Stimulated activated CD8-positive, alpha-beta memory T cell treated with anti-CD3 and anti-CD28 coated beads, Interleukin-4, amount 100 ng/mL, for 48 hours (primary cell): ENCODE results near the gene BOD1L1.
A peak's percentile ranks its signal among the peaks of the same experiment; 100 is the strongest.

Experiments
- DNase-seq: peaks from one replicate; pipeline ENCODE4 v3.0.0-alpha.2; 2020

The BOD1L1 gene

DNA sequence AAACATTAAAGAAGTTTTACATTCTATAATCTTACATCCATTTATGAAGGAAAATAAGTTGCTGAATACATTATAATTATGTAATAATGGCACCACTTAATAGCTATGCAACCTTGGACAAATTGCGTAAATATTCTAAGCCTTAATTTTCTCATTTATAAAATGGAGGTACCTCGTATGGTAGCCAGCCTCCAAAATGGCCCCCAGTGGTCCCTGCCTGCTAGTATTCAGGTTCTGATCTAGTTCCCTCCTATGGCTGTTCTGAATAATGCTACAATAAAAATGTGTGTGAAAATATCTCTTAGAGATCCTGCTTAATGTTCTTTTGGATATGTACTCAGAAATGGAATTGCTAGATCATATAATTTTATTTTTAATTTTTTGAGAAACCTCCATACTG, 72.2 kb downstream of the BOD1L1 start:
- DNase-seq: no peak

- DNase-seq: no peak
Observed at GRCh38 chr4:13553081-13553480, 74.4 kb downstream of the BOD1L1 start.

GRCh38 chr4:13548984-13549546, 78.5 kb downstream of the BOD1L1 start:
- peak; percentile 96 for DNase-seq

DNA sequence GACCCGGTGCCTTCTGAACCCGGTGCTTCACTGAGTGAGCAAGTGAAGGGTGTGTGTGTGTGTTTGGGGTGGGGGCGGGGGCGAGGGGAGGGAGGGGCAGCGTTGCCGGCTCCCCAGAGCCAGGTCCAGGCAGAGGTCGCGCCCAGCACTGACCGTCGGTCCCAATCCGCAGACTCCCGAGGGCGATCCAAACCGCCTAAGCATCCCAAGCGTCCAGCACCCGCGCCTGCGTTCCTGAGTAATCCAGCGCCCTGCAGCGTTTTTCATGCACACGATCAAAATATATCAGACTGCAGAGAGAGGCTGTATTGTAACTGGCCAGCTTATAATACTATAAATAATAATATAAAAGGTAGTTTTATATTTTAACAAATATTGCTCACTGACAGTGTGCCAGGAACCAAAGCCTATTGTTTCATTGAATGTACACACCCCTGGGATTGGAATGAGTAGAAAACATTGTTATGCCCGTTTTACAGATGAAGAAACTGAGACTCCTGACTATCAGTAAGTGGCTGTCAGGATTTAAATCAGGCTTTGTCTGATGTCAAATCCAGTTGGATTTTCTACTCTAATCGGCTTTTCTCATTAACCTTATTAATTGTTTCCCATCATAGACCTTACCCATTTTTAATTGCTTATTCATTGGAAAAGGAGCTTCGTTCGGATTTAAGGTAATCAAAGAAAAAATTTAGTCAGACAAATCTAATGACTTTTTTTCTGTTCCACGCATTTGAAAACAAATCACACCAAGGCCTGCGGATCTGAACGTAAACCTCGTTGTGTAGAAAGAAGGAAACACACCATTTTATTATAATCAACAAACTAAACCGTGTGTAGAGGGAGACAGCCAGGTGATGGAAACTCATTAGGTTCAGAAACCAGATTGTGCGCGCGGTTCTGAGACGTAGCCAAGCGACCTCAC, 79.2 kb downstream of the BOD1L1 start:
- no peak for DNase-seq

DNA sequence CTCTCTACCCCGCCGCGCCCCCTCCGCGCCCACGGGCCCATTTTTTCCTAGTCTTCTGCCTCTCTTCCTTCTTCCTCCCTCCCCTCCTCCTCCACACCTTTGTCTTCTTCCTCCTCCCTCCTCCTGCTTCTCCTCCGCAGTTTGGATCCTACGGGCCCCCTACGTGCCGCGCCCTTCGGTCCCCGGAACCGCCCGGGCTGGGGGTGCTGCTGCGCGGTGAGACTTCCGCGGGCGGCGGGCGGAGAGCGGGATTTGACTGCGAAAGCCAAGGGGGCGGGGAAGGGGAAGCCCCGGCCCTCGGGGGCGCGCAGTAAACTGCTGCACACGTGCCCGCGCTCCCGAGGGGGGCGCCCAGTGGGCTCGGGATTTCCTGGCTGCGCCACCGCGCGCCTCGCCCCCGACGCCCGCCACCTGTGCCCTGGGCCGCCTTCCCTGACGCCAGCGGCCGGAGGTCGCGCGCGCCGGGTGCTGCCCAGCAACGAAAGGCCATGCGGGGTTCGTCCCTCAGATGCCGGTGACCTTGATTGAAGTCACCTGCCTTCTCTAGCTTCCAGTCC, 80.0 kb downstream of the BOD1L1 start:
- DNase-seq: no peak

DNA sequence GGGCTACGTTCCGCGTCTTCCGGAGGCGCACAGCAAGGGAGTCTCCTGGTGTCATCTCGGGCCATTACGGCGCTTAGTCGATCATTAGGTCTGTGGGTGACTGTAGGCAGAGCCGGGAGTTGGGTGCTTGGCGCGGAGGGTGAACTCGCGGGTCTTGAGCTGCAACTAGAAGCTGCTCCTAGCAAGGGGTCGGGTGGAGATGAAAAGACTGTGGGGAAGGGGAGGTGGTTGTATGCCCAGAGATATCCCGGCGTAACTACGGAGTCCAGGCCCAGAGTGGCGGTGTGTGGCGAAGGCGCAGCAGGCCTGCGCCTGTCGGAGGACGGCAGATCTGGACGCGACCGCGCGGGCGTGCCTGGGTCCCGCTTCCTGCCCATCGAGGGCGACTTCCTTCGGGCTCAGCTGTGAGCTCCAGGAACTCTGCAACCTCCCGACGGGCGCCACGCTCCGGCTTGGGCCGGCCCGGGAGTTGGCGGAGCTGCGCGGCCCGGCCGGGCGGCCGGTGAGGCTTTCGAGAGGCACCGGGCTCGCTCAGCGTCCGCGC, 80.5 kb downstream of the BOD1L1 start:
- DNase-seq: no peak

DNA sequence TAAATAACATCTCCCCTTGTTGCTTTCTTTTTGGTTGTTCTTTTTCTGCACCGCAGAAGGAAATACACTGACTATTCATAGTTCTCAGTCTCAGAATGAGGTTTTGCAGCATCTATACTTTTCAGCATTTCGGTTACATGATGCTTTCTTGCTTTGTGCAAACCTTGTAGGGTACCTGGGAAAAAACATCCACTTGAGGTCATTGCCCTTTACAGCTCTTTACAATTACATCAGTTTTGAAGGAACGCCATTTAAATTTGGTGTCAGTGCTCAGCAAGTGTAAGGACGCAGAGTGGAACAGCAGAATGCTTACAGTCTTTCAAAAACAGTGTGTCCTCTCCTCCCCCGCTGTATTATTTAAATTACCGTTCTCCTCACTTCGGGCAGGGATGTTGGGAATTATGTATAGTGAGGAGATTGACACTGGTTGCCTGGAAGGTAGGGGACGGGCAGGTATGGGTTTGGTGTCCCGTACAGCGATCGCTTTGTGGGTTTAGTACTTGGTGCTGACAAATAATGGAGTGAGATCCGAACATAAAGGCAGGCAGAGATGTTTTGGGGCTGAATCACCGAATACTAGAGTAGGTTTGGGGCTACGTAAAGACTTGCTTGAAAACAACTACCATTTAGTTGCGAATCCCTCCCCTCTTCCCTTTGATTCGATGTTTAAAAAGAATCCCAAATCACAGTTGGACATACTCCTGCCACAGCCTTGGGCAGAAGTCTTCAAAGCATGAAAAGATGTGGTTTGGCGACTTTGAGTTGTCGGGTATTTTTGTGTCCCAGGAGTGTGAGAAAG, 81.2 kb downstream of the BOD1L1 start:
- no peak for DNase-seq

DNA sequence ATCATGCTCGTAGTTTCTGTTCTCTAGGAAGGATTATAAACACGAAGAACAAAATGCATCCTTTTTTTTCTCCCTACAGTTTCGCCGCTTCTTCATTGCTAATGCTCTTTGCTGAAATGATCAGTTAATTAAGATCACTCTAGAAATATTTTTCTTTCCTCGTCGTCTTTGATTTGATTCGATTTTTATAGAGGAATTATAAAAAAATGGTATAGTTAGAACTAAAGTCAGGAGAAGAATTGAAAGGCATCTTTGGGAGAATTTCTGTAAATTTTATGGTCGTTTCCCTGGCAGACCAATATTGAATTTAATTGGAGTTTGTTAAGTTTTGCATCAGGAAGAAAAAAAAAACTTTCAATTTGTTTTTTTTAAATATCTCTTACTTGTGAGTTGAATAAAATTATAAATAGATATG, 82.1 kb downstream of the BOD1L1 start:
- no peak for DNase-seq

DNA sequence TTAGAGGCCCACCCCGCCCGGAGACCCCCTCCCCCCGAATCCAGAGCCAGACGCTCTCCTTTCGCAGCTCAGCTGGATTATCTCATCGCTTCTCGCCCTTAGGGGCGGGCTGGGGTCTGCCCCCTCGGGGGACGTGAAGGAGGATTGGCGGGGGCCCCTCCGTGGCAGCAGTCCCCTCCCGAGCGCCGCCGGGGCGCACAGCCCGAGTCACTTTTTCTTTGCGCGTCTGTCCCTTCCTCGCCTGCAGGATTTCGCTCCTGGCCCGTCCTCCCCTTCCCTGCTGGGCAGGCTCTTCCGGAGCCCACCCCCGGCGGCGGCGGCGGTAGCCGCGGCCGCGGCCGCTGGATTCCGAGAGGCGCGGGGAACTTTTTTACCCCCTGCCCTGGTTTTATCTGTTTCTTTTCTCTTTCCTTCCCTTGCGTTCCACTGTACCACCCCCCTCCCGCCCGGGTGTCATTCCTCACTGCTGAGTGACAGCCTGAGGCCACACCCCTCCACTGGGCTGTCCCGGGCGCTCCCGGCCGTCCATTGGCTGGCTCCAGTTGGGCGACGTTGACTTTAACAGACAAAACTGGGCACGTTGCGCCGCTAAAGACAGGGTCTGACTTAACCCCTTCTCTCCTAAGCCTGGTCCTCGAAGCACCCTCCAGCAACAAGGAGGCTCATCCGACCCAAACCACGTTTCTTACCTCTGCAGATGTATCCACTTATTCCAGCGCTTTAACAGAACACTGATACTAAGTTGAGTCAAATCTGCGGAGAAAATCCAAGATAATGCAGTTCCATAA, 82.7 kb downstream of the BOD1L1 start:
- DNase-seq: peak; percentile 76

DNA sequence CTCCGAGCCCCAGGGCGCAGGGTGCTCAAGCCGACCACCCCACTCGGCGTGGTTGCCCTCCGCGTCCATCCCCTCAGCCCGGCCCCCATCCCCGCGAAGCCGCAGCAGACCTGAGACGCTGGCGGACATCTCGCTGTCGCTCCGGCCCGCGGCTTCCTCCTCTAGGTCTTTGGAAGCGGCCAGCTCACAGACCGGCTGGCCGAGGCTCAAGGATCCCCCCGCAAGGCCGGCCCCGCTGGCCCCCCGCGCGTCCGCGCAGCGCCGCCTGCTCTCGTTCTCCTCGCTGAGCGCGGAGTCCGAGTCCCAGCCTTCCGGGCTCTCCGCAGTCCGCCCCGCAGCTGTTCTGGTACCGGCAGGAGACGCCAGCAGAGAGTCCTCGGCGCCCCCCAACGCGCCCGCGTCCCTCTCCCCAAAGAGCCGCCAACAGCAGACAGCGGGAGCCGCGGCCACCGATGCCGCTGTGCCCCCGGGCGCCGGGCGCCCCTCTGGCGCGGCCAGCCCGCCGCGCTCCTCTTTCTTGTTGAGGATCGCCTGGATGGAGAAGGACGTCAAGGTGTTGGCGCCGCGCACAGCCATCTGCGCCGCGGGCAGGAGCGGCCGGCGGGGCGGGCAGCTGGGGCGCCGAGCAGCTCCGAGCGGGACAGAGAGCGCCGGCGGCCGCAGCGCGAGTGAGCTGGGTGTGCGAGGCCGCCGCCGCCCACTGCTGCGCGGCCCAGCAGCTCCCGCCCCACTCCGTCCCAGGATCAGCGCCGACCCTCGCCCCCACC, 83.5 kb downstream of the BOD1L1 start, which contains the start of gene NKX3-2:
Gene NKX3-2, minus strand, starts transcription at position 670 of the 767 bp plus-strand sequence. Its CDS starts 94 bp downstream, at position 576.
- no peak for DNase-seq

- DNase-seq: no peak
Observed at GRCh38 chr4:13543032-13543838, 84.3 kb downstream of the BOD1L1 start.

- no peak for DNase-seq
Observed at GRCh38 chr4:13542577-13543031, 84.9 kb downstream of the BOD1L1 start.

- no peak for DNase-seq
Observed at GRCh38 chr4:13541720-13542576, 85.6 kb downstream of the BOD1L1 start.

- peak; percentile 23 for DNase-seq
Observed at GRCh38 chr4:13541176-13541604, 86.3 kb downstream of the BOD1L1 start.

GRCh38 chr4:13540446-13541175, 86.9 kb downstream of the BOD1L1 start:
- DNase-seq: peak; percentile 28

DNA sequence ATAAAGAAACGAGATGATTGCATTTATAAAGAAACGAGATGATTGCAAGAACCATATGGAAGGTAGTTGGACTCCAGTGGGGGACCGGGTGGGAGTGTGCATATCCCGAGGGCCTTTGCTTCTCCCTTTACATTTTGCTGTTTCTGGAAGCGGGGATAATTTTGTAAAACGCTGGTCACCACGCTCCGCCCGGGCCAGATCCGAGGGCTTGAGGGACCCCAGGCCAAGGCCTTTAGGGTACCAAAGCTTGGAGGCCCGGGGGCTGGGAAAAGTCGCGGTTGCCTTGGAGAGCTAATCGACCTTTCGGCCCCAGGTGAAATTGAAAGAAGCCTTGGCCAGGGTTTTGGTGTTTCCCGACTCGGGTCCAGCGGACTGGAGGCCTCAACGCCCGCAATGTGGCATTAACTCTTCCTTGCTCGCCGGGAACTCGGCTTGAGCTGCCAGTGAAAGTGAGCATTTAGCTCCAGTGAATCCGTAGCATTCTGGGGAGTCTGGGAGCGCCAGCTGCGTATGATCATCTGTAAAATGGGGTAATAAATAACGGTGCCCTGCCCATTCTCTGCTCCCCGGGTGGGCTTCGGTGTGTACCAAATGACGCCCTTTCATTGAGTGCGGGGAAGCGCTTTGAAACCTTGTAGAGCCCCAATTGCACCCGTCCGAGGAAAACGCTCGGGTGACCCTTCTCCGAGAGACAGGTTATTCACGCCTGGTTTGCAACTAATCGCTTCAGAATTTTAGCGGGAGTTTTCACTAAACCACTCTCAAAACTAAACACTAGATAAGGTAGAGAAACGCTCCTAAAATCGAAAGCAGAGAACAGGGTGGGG, 87.7 kb downstream of the BOD1L1 start:
- DNase-seq: peak; percentile 23

DNA sequence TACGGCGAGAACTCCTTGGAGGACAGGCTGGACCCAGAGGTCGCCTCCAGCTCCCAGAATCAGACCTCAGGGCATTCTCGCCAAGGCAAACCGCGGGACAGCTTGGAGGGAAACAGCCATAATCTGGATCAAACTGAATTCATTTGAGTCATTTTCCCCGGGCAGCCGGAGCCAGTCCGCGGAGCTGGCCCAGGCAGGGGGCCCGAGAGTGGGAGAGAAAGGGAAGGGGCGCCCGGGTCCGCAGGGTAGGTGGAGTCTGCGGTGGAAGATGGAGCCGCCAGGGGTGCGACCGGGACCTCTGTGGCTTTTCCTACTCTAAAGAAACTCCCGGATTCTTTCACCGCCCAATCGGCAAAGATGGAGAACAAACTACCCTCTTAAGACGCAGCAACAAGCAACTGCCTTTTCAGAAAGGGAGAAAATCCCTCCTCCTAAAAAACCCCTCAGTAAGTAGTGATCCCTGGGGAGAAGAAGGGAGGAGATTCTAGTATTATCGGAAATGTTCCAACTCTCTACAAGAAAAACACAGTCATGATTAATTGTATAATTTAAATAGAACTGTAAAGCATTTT, 88.4 kb downstream of the BOD1L1 start:
- peak; percentile 22 for DNase-seq
